Calu3 (cell line): ENCODE measurements around the gene CASR. TPM values are rescaled to one million over a fixed set of nuclear protein-coding genes. Genes with fewer than 3 reads are reported as not detected.

Experiments used
- BruUV-seq: library from RNA; stranded (reverse); fragments of 400-500 nt; replicated peaks from 2 replicates; lab custom pipeline; 2021; lab: Mats Ljungman, UMichigan
- CTCF ChIA-PET: fragments of 300-600 bp; sonication (Branson Sonifier 250); formaldehyde crosslinking; loops from one replicate; lab custom pipeline; 2022; ENCODE audit warnings: antibody characterized with exemption; lab: Charles Lee
- DNase-seq: peaks from one replicate; pipeline ENCODE4 v3.0.0; 2022
- H3K27ac Mint-ChIP-seq: one replicate; pipeline ENCODE4 v1.8.0; 2022; ENCODE audit warnings: mixed read lengths; ENCODE audit not compliant: unreplicated experiment
- H3K27me3 Mint-ChIP-seq: one replicate; pipeline ENCODE4 v1.8.0; 2022; ENCODE audit warnings: mixed read lengths; ENCODE audit not compliant: unreplicated experiment
- H3K36me3 Mint-ChIP-seq: one replicate; pipeline ENCODE4 v1.8.0; 2022; ENCODE audit warnings: mild to moderate bottlenecking, moderate library complexity, mixed read lengths; ENCODE audit not compliant: insufficient read depth, unreplicated experiment
- H3K4me1 Mint-ChIP-seq: one replicate; pipeline ENCODE4 v1.8.0; 2022; ENCODE audit warnings: mild to moderate bottlenecking, low read depth, mixed read lengths; ENCODE audit not compliant: unreplicated experiment
- H3K4me3 Mint-ChIP-seq: one replicate; pipeline ENCODE4 v1.8.0; 2022; ENCODE audit warnings: mild to moderate bottlenecking, low read depth, moderate library complexity, mixed read lengths; ENCODE audit not compliant: unreplicated experiment
- H3K9me3 Mint-ChIP-seq: one replicate; pipeline ENCODE4 v1.8.0; 2022; ENCODE audit warnings: low read depth, mixed read lengths; ENCODE audit not compliant: unreplicated experiment
- intact Hi-C: fragments of 100-400 bp; cut with micrococcal nuclease; formaldehyde crosslinking; loops from one replicate; pipeline ENCODE4 v1.10.0; 2022; ENCODE audit not compliant: unreplicated experiment
- total RNA-seq: library from RNA; stranded (reverse); gene quantifications from 2 replicates; pipeline ENCODE4 v1.2.3, GENCODE V29; 2022
- TF ChIP-seq, protein P1 (sequence below): fragments of 200-600 bp; IDR thresholded peaks from one replicate; pipeline ENCODE4 v1.8.0; 2022; ENCODE audit warnings: antibody characterized with exemption; ENCODE audit not compliant: unreplicated experiment

The CASR gene
- total RNA-seq, 1 experiment from 2014 or later, result 2.3 TPM

DNA sequence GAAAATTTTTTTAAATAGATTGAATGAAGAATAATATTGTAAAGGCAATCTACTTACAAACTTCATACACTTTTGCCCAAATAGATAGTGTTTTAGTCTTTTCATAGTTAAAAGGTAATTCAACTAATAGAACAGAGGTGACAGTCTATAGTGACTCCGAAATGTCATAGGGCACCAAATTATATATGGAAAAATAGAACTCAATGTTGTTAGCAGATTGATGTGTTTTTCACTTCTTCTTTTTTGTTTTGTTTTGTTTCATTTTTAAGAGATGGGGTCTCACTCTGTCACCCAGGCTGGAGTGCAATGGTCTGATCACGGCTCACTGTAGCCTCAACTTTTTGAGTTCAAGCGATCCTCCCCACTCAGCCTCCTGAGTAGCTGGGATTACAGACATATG, 142.3 kb downstream of the CASR start:
- H3K4me3 Mint-ChIP-seq, result no peak overlapping the region
- peaks cover 15% of the 10 kb centered on the region for H3K4me1 Mint-ChIP-seq
- CTCF ChIA-PET, result no interaction called here
- no TSS peak for BruUV-seq
- H3K36me3 Mint-ChIP-seq, result no peaks in the 10 kb centered on the region
- no peak overlapping the region for H3K27ac Mint-ChIP-seq
- DNase-seq, result no peak
- TF ChIP-seq, protein P1, sequence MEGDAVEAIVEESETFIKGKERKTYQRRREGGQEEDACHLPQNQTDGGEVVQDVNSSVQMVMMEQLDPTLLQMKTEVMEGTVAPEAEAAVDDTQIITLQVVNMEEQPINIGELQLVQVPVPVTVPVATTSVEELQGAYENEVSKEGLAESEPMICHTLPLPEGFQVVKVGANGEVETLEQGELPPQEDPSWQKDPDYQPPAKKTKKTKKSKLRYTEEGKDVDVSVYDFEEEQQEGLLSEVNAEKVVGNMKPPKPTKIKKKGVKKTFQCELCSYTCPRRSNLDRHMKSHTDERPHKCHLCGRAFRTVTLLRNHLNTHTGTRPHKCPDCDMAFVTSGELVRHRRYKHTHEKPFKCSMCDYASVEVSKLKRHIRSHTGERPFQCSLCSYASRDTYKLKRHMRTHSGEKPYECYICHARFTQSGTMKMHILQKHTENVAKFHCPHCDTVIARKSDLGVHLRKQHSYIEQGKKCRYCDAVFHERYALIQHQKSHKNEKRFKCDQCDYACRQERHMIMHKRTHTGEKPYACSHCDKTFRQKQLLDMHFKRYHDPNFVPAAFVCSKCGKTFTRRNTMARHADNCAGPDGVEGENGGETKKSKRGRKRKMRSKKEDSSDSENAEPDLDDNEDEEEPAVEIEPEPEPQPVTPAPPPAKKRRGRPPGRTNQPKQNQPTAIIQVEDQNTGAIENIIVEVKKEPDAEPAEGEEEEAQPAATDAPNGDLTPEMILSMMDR, result no peak
- intact Hi-C loops, result no loop called here
- H3K9me3 Mint-ChIP-seq, result no peaks in the 10 kb centered on the region
- peaks cover 4% of the 10 kb centered on the region for H3K27me3 Mint-ChIP-seq

DNA sequence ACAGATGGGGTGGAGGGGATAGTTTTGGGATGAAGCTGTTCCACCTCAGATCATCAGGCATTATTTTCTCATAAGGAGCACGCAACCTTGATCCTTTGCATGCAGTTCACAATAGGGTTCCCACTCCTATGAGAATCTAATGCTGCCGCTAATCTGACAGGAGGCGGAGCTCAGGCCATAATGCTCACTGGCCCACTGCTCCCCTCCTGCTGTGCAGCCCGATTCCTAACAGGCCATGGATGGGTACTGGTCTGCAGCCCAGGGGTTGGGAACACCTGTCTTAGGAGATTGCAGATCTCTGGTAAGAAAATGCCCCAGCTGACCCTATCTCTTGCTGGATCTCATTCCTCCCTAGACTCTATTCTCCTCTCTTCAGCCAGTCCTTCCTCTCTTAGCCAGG, 148.4 kb downstream of the CASR start:
- intact Hi-C loops, result no loop called here
- no peaks in the 10 kb centered on the region for H3K9me3 Mint-ChIP-seq
- H3K4me3 Mint-ChIP-seq, result no peak overlapping the region
- no peaks in the 10 kb centered on the region for H3K36me3 Mint-ChIP-seq
- CTCF ChIA-PET, result no interaction called here
- DNase-seq, result no peak
- peaks cover 31% of the 10 kb centered on the region for H3K27me3 Mint-ChIP-seq
- no peak overlapping the region for H3K27ac Mint-ChIP-seq
- no TSS peak for BruUV-seq
- H3K4me1 Mint-ChIP-seq, result no peaks in the 10 kb centered on the region
- TF ChIP-seq, protein P1, result no peak

DNA sequence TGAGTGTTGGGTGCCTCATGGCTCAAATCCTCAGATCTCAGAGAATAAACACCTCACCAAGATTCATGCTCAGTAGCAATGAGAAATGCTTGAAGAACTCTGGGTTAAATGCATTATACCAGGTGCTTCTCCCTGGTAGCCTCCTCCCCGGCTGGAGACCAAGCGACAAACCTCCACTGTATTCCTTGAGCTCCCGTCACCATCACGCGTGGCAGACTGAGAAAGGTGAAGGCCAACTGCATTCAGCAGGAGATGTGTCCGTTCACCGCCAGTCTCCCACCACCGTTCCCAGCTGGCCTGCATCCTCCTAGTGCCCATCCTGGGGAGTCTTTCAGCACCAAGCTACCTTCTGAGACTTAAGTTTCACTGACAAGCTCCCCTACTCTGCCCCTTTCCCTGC, 149.1 kb downstream of the CASR start:
- Mint-ChIP-seq H3K4me3 (no peak overlapping the region), H3K36me3 (no peaks in the 10 kb centered on the region), H3K27ac (no peak overlapping the region), H3K4me1 (no peaks in the 10 kb centered on the region), H3K27me3 (peaks cover 31% of the 10 kb centered on the region), H3K9me3 (no peaks in the 10 kb centered on the region)
- TF ChIP-seq, protein P1, result no peak
- DNase-seq, result no peak
- intact Hi-C loops, result no loop called here
- CTCF ChIA-PET, result no interaction called here
- BruUV-seq, result no TSS peak

Other genes with a start within 250 kb of the CASR start
- 15.7 and 17.0 TPM in 2 replicates for gene ILDR1, start 161.4 kb upstream of the CASR start, total RNA-seq
- 0.24 TPM in 1 of 2 replicates, not detected in the other for gene CD86, start 128.3 kb upstream of the CASR start, total RNA-seq
- gene CSTA, start 141.6 kb downstream of the CASR start, total RNA-seq, result not detected in 2 replicates
- gene MIX23, start 199.6 kb downstream of the CASR start, total RNA-seq, result 39.6 and 50.9 TPM in 2 replicates
- 34.3 and 38.0 TPM in 2 replicates for gene FAM162A, start 200.5 kb downstream of the CASR start, total RNA-seq
- 7.2 and 7.9 TPM in 2 replicates for gene WDR5B, start 232.4 kb downstream of the CASR start, total RNA-seq